Measurements from ENCODE around the gene SH3GLB2. TPM values are rescaled to one million over a fixed set of nuclear protein-coding genes. Genes with fewer than 3 reads are reported as not detected.

SH3GLB2 gene
- polyA plus RNA-seq, 2 of the 4 experiments (the other 2 are of a cell fraction) = 28.3 to 42.6 TPM

DNA sequence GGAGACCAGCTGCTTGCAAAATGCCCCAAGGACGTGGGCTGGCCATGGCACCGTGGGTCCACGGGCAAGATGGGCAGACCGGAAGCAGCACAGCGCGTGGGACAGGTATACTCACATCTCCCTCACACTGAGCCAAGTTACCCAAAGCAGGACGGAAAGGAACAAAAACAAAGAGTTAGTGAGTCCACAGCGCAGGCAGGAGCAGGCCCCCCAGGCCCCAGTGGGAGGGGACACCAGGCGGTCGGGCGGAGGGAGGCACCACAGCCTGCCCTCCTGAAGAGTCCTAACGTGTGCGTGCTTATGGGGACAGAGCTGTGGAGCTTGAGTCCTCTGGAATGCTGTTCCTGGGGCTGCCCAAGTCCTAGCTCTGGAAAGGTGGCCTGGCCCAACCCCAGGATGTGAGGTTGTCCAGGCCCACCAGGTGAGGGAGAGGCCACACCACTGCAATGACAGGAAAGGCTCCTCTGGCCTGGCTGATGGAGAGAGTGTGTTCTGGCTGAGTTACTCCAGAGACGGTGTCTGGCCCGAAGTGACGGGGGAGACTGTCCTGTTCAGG is 15.2 kb downstream of the SH3GLB2 start:
- TF ChIP-seq, protein P1, sequence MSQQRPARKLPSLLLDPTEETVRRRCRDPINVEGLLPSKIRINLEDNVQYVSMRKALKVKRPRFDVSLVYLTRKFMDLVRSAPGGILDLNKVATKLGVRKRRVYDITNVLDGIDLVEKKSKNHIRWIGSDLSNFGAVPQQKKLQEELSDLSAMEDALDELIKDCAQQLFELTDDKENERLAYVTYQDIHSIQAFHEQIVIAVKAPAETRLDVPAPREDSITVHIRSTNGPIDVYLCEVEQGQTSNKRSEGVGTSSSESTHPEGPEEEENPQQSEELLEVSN (IDR thresholded peaks at IDR 0.05; ENCODE audit: borderline replicate concordance, low read depth) = no peak
- no peak for TF ChIP-seq HOXB13 (CRISPR knock-in tag; IDR thresholded peaks at IDR 0.05; ENCODE audit: low read depth)
- TF ChIP-seq, protein P2, sequence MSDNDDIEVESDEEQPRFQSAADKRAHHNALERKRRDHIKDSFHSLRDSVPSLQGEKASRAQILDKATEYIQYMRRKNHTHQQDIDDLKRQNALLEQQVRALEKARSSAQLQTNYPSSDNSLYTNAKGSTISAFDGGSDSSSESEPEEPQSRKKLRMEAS (IDR thresholded peaks at IDR 0.05) = no peak
- TF ChIP-seq ESRRA (IDR thresholded peaks at IDR 0.05; ENCODE audit: borderline replicate concordance, low read length) = no peak
- TF ChIP-seq HOXA7 (CRISPR knock-in tag; IDR thresholded peaks at IDR 0.05) = no peak
- no peak for TF ChIP-seq NPAS2 (CRISPR knock-in tag; IDR thresholded peaks at IDR 0.05; ENCODE audit: borderline replicate concordance)
- TF ChIP-seq, protein P3, sequence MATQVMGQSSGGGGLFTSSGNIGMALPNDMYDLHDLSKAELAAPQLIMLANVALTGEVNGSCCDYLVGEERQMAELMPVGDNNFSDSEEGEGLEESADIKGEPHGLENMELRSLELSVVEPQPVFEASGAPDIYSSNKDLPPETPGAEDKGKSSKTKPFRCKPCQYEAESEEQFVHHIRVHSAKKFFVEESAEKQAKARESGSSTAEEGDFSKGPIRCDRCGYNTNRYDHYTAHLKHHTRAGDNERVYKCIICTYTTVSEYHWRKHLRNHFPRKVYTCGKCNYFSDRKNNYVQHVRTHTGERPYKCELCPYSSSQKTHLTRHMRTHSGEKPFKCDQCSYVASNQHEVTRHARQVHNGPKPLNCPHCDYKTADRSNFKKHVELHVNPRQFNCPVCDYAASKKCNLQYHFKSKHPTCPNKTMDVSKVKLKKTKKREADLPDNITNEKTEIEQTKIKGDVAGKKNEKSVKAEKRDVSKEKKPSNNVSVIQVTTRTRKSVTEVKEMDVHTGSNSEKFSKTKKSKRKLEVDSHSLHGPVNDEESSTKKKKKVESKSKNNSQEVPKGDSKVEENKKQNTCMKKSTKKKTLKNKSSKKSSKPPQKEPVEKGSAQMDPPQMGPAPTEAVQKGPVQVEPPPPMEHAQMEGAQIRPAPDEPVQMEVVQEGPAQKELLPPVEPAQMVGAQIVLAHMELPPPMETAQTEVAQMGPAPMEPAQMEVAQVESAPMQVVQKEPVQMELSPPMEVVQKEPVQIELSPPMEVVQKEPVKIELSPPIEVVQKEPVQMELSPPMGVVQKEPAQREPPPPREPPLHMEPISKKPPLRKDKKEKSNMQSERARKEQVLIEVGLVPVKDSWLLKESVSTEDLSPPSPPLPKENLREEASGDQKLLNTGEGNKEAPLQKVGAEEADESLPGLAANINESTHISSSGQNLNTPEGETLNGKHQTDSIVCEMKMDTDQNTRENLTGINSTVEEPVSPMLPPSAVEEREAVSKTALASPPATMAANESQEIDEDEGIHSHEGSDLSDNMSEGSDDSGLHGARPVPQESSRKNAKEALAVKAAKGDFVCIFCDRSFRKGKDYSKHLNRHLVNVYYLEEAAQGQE (IDR thresholded peaks at IDR 0.05) = no peak
- TF ChIP-seq EHF (CRISPR knock-in tag; IDR thresholded peaks at IDR 0.05) = no peak
- TF ChIP-seq TP53 (CRISPR knock-in tag; IDR thresholded peaks at IDR 0.05) = no peak
- no peak for TF ChIP-seq FOXS1 (CRISPR knock-in tag; IDR thresholded peaks at IDR 0.05)
- no peaks in the 10 kb centered on the region for H3K4me1 ChIP-seq
- ATAC-seq (no peak; a peak in 1 of 6 replicates), DNase-seq (ENCODE audit: low read depth in 1 of 2, low spot score in 1 of 2) (no peak), FAIRE-seq (no peak)
- CTCF ChIA-PET = interaction anchor here (0.8 to 12.3 kb wide), 6 partner anchors 7 to 161 kb away, joined by 3 to 136 read pairs (median 4); no protein-coding TSS in a partner anchor
- H3K4me2 ChIP-seq = no peak overlapping the region
- 96% methylated on average over 16 of the region's 16 CpGs for WGBS (ENCODE audit: missing lambda C conversion rate)
- POLR2A ChIA-PET = no interaction called here
- H3K27ac ChIP-seq = no peak overlapping the region
- no peak overlapping the region for H3K4me3 ChIP-seq
- no peaks in the 10 kb centered on the region for H3K9me3 ChIP-seq

DNA sequence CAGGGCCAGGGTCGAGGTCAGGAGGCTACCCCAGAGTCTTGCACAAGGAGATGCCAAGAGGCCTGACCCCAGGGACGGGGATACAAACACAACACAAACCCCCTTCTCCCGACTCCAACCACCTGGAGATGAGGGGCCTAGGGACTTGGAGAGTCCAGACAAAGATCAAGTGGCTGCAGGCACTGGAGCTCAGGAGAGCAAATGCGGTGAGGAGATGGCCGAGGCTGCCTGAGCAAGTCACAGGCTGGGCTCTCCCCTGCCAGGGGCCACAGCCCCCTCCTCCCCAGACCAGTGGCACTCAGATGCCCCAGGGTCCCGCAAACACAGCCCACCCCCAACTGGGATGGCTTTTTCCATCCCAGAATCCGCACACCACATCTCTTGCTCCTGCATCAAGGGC is 15.8 kb downstream of the SH3GLB2 start:
- FAIRE-seq (no peak), DNase-seq (ENCODE audit: low read depth in 1 of 2, low spot score in 1 of 2) (no peak), ATAC-seq (no peak)
- ChIA-PET CTCF (interaction anchor here (1.0 to 1.1 kb wide), 3 partner anchors 11 to 84 kb away, joined by 3 to 4 read pairs (median 4); no protein-coding TSS in a partner anchor), POLR2A (no interaction called here)
- WGBS (ENCODE audit: missing lambda C conversion rate) = 82% methylated on average over 7 of the region's 7 CpGs
- Histone ChIP-seq H3K9me3 (no peaks in the 10 kb centered on the region), H3K27ac (no peak overlapping the region), H3K4me3 (no peak overlapping the region), H3K4me1 (no peaks in the 10 kb centered on the region), H3K4me2 (no peak overlapping the region)
- no peak for TF ChIP-seq KDM1A (IDR thresholded peaks at IDR 0.05; ENCODE audit: low read depth)
- no peak for TF ChIP-seq JUN (IDR thresholded peaks at IDR 0.05)
- no peak for TF ChIP-seq RARB (CRISPR knock-in tag; IDR thresholded peaks at IDR 0.05)
- TF ChIP-seq ZNF302 (CRISPR knock-in tag; IDR thresholded peaks at IDR 0.05) = no peak
- TF ChIP-seq, protein P4, sequence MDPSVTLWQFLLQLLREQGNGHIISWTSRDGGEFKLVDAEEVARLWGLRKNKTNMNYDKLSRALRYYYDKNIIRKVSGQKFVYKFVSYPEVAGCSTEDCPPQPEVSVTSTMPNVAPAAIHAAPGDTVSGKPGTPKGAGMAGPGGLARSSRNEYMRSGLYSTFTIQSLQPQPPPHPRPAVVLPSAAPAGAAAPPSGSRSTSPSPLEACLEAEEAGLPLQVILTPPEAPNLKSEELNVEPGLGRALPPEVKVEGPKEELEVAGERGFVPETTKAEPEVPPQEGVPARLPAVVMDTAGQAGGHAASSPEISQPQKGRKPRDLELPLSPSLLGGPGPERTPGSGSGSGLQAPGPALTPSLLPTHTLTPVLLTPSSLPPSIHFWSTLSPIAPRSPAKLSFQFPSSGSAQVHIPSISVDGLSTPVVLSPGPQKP (IDR thresholded peaks at IDR 0.05; ENCODE audit: low read depth, low read length) = no peak
- TF ChIP-seq CBX8 (IDR thresholded peaks at IDR 0.05) = no peak
- no peak for TF ChIP-seq RFX5 (IDR thresholded peaks at IDR 0.05)

DNA sequence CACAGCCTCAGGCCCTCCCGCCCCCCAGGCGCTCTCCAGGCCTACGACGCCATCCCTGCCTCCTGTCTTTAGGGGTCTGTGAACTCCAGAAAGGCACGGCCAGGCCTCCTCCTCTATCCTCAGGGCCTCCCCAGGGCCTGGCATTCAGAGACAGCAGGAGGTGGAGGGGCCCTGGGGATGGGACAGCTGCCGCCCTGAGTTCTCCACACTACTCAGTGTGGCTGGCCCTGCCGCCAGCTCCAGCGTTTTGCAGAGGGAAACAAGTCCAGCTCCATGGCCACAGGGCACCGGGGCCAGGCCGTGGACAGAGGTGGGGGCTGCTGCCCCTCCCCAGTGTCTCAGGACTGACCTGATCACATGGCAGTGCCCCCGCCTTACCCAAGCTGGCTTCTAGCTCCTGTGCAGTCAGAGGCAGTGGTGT is 16.4 kb downstream of the SH3GLB2 start:
- no peaks in the 10 kb centered on the region for H3K4me1 ChIP-seq
- WGBS (ENCODE audit: missing lambda C conversion rate) = 90% methylated on average over 8 of the region's 11 CpGs
- ATAC-seq (no peak), DNase-seq (ENCODE audit: low read depth in 1 of 2, low spot score in 1 of 2) (no peak), FAIRE-seq (no peak)
- H3K4me2 ChIP-seq = no peak overlapping the region
- H3K4me3 ChIP-seq = no peak overlapping the region
- TF ChIP-seq JUN (IDR thresholded peaks at IDR 0.05) (no peak), HOXA7 (CRISPR knock-in tag; IDR thresholded peaks at IDR 0.05) (no peak), POLR2A (IDR thresholded peaks at IDR 0.05; ENCODE audit: low read length) (no peak), SMC3 (IDR thresholded peaks at IDR 0.05) (no peak)
- TF ChIP-seq, protein P2 (IDR thresholded peaks at IDR 0.05) = no peak
- CTCF ChIA-PET = interaction anchor here (0.6 to 1.0 kb wide), 3 partner anchors 10 to 1695 kb away, joined by 3 to 4 read pairs (median 4); no protein-coding TSS in a partner anchor
- POLR2A ChIA-PET = no interaction called here
- H3K9me3 ChIP-seq = no peaks in the 10 kb centered on the region
- no peak overlapping the region for H3K27ac ChIP-seq
